HG03066 (cell line): ENCODE measurements around the gene TMEM165.

Experiments
- ATAC-seq: cut with Tn5 transposase; IDR thresholded peaks from one replicate; pipeline ENCODE4 v1.9.1; 2021; ENCODE audit warnings: low read depth; ENCODE audit not compliant: unreplicated experiment

Gene TMEM165

DNA sequence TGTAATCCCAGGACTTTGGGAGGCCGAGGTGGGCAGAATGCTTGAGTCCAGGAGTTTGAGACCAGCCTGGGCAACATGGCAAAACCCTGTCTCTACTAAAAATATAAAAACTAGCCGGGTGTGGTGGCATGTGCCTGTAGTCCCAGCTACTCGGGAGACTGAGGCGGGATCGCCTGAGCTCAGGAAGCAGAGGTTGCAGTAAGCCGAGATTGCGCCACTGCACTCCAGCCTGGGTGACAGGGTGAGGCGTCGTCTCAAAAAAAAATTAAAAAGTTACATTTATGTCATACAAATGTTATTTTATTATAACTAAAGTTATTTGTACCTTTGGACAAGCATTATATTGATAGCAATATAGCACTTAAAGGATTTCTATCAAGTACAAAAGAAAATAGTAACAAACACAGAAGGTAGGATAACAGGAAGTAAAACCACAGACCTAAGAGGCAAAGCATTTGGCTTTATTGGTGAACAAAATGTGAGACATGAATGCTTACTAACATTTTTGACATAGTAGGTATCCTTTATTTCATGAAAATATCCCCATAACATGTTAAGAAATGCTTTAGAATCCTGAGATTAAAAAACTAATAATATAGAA lies 51.5 kb downstream of the TMEM165 start:
- no peak for ATAC-seq

DNA sequence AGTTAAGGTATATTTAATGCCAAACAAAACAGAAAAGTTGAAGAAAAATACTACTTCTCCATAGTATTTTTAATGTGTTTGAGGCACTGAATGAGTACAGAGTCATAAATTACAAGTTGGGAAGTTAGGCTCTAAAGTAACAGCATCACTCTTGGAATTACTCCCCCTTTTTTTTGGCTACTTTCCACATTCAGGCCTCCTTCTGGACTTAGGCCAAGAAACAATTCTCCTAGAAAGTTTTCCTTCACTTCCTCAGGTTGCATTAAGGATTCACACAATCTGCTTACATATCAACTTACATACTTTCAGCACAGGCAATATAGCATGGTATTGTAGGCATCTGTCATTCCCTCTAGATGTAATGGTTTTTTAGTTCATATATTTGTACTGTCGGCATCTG lies 52.1 kb downstream of the TMEM165 start:
- ATAC-seq: no peak

DNA sequence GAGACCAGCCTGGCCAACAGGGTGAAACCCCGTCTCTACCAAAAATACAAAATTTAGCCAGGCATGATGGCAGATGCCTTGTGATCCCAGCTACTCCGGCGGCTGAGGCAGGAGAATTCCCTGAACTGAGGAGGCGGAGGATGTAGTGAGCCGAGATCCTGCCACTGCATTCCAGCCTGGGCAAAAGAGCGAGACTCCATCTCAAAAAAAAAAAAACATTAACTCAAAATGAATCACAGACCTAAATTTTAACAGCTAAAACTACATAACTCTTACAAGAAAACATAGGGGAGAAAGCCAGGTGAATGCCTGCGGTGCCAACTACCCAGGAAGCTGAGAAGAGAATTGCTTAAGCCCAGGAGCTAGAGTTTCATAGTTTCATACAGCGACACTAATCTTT lies 54.8 kb downstream of the TMEM165 start:
- no peak for ATAC-seq

GRCh38 chr4:55458164-55458563 lies 62.4 kb downstream of the TMEM165 start:
- ATAC-seq: no peak

- no peak for ATAC-seq
These were observed 62.9 kb downstream of the TMEM165 start for GRCh38 chr4:55458611-55459010.

- no peak for ATAC-seq
These were observed 70.2 kb downstream of the TMEM165 start for GRCh38 chr4:55466001-55466400.

- no peak for ATAC-seq
These were observed 73.0 kb downstream of the TMEM165 start for GRCh38 chr4:55468724-55469123.

DNA sequence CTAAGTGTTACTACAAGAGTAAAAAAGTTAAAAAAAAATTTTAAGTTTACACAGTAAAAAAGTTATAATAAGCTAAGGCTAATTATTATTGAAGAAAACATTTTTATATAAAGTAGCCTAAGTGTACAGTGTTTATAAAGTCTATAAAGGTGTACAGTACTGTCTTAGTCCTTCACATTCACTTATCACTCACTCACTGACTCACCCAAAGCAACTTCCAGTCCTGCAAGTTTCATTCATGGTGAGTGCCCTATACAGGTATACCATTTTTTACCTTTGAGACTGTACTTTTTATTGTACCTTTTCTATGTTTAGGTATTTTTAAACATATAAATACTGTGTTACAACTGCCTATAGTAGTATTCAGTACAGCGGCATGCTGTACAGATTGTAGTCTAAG lies 74.2 kb downstream of the TMEM165 start:
- ATAC-seq: no peak
